Glutamatergic neuron (in vitro differentiated cells): ENCODE results near the gene UBE2H. TPM values are rescaled to one million over a fixed set of nuclear protein-coding genes. Genes with fewer than 3 reads are reported as not detected.

ENCODE experiments used
- DNase-seq: peaks from one replicate; pipeline ENCODE4 v3.0.0; 2022
- H3K27ac Mint-ChIP-seq: one replicate; pipeline ENCODE4 v1.8.0; 2020; ENCODE audit warnings: mild to moderate bottlenecking, mixed read lengths, inconsistent platforms; ENCODE audit not compliant: unreplicated experiment
- H3K27me3 Mint-ChIP-seq: one replicate; pipeline ENCODE4 v1.8.0; 2020; ENCODE audit warnings: mild to moderate bottlenecking, moderate library complexity, mixed read lengths, inconsistent platforms; ENCODE audit not compliant: unreplicated experiment
- H3K36me3 Mint-ChIP-seq: one replicate; pipeline ENCODE4 v1.8.0; 2020; ENCODE audit warnings: mild to moderate bottlenecking, mixed read lengths, inconsistent platforms; ENCODE audit not compliant: unreplicated experiment
- H3K4me1 Mint-ChIP-seq: one replicate; pipeline ENCODE4 v1.8.0; 2020; ENCODE audit warnings: mild to moderate bottlenecking, low read depth, mixed read lengths, inconsistent platforms; ENCODE audit not compliant: unreplicated experiment
- H3K4me3 Mint-ChIP-seq: one replicate; pipeline ENCODE4 v1.8.0; 2020; ENCODE audit warnings: mild to moderate bottlenecking, mixed read lengths, inconsistent platforms; ENCODE audit not compliant: unreplicated experiment
- H3K9me3 Mint-ChIP-seq: one replicate; pipeline ENCODE4 v1.8.0; 2020; ENCODE audit warnings: mild to moderate bottlenecking, moderate library complexity, mixed read lengths, inconsistent platforms; ENCODE audit not compliant: unreplicated experiment
- CTCF ChIP-seq: fragments of 200-600 bp; sonication (generic); IDR thresholded peaks from one replicate; pipeline ENCODE4 v1.5.0; 2021; ENCODE audit not compliant: partially characterized antibody, unreplicated experiment
- total RNA-seq: library from RNA; stranded (reverse); fragmentation: NEBNext Ultra II Directional; extraction: Animal tissue kit (Norgen Biotek cat#: 25700); gene quantifications from one replicate; pipeline ENCODE4 v1.2.1, GENCODE V29; 2021; ENCODE audit not compliant: unreplicated experiment

UBE2H gene
- total RNA-seq, 1 donor from 2014 or later = 100 TPM

- H3K27ac Mint-ChIP-seq = no peak overlapping the region
- no peak overlapping the region for H3K4me3 Mint-ChIP-seq
- DNase-seq = no peak
- H3K9me3 Mint-ChIP-seq = no peaks in the 10 kb centered on the region
- H3K4me1 Mint-ChIP-seq = no peaks in the 10 kb centered on the region
- no peaks in the 10 kb centered on the region for H3K36me3 Mint-ChIP-seq
- H3K27me3 Mint-ChIP-seq = peaks cover 3% of the 10 kb centered on the region
- no peak for TF ChIP-seq CTCF
Measured at GRCh38 chr7:129851174-129851573, 101.6 kb downstream of the UBE2H start.

GRCh38 chr7:129848436-129848835 is 104.3 kb downstream of the UBE2H start:
- no peak overlapping the region for H3K4me3 Mint-ChIP-seq
- H3K27ac Mint-ChIP-seq = no peak overlapping the region
- TF ChIP-seq CTCF = no peak
- no peaks in the 10 kb centered on the region for H3K36me3 Mint-ChIP-seq
- peaks cover 3% of the 10 kb centered on the region for H3K27me3 Mint-ChIP-seq
- peaks cover 1% of the 10 kb centered on the region for H3K9me3 Mint-ChIP-seq
- peaks cover 4% of the 10 kb centered on the region for H3K4me1 Mint-ChIP-seq
- DNase-seq = no peak

- peaks cover 3% of the 10 kb centered on the region for H3K9me3 Mint-ChIP-seq
- H3K4me3 Mint-ChIP-seq = no peak overlapping the region
- no peak for DNase-seq
- no peaks in the 10 kb centered on the region for H3K36me3 Mint-ChIP-seq
- peaks cover 4% of the 10 kb centered on the region for H3K4me1 Mint-ChIP-seq
- no peak for TF ChIP-seq CTCF
- no peak overlapping the region for H3K27ac Mint-ChIP-seq
- peaks cover 2% of the 10 kb centered on the region for H3K27me3 Mint-ChIP-seq
Measured at GRCh38 chr7:129845972-129846327, 106.8 kb downstream of the UBE2H start.

GRCh38 chr7:129845178-129845971 is 107.4 kb downstream of the UBE2H start:
- DNase-seq = no peak
- no peak for TF ChIP-seq CTCF
- H3K4me1 Mint-ChIP-seq = peaks cover 4% of the 10 kb centered on the region
- H3K36me3 Mint-ChIP-seq = no peaks in the 10 kb centered on the region
- peaks cover 2% of the 10 kb centered on the region for H3K27me3 Mint-ChIP-seq
- H3K27ac Mint-ChIP-seq = no peak overlapping the region
- H3K4me3 Mint-ChIP-seq = no peak overlapping the region
- peaks cover 5% of the 10 kb centered on the region for H3K9me3 Mint-ChIP-seq
